Adrenal gland (tissue), 12 donors: Measurements from ENCODE around the gene SPRR2E. TPM values are rescaled to one million over a fixed set of nuclear protein-coding genes. Genes with fewer than 3 reads are reported as not detected.

Source experiments
- DNase-seq, 7 donors: peaks; one replicate each; pipeline ENCODE4 v3.0.0-alpha.2; 2019 to 2020
- H3K27ac ChIP-seq, 5 donors: fragments of 200-600 bp; sonication (generic) in 4 of 5; 1 replicate in 3 of 5; 2 replicates in 2 of 5; pipeline versions ENCODE4 v1.5.1 to v1.8.0; 2016 to 2020; ENCODE audit warnings: mild to moderate bottlenecking in 1 of 5
- H3K27me3 ChIP-seq: fragments of 200-600 bp; 2 replicates; pipeline ENCODE4 v1.8.0; 2021
- H3K36me3 ChIP-seq, 2 donors: fragments of 200-600 bp; replicated peaks in 1 of 2; 1 replicate in 1 of 2; 2 replicates in 1 of 2; pipeline versions ENCODE4 v1.5.1 to v1.8.0; 2018 to 2022
- H3K4me1 ChIP-seq, 2 donors: fragments of 200-600 bp; replicated peaks in 1 of 2; 1 replicate in 1 of 2; 2 replicates in 1 of 2; pipeline versions ENCODE4 v1.5.1 to v1.8.0; 2018 to 2021
- H3K4me3 ChIP-seq, 4 donors: fragments of 200-600 bp; sonication (generic) in 3 of 4; one replicate each; pipeline ENCODE4 v1.5.1; 2016 to 2018
- H3K9me3 ChIP-seq, 3 donors: fragments of 200-600 bp; sonication (generic) in 1 of 3; replicated peaks in 1 of 3; 1 replicate in 2 of 3; 2 replicates in 1 of 3; pipeline versions ENCODE4 v1.5.1 to v1.8.0; 2016 to 2021
- POLR2A ChIP-seq, 2 donors: fragments of 450-650 bp; IDR thresholded peaks; one replicate each; pipeline ENCODE4 v1.6.1; 2017; ENCODE audit warnings: antibody characterized with exemption in 2 of 2, mild to moderate bottlenecking in 2 of 2, moderate library complexity in 1 of 2
- WGBS, 4 donors: extraction: QIAGEN DNeasy Blood & Tissue Kit in 2 of 4; methylation state at CpG; one replicate each; pipeline versions ENCODE4 v1.1.5 to v1.1.7; 2013 to 2017; 5-methylcytosine and 5-hydroxymethylcytosine counted together
- intact Hi-C, 2 donors: fragments of 100-400 bp; cut with DNase I; formaldehyde crosslinking; loops; one replicate each; pipeline versions ENCODE4 v1.14.1 to v1.15.0; 2022 to 2023
- polyA plus RNA-seq, 3 donors: library from polyadenylated mRNA; stranded (reverse); fragments of 200-250 nt in 2 of 3; fragments of 350-450 nt in 1 of 3; fragmentation: Illumina TruSeq in 1 of 3; extraction: RNeasy Lipid Tissue Mini Kit (QIAGEN cat#74804) in 1 of 3; gene quantifications; one replicate each; pipeline ENCODE4 v1.2.3, GENCODE V29; 2013 to 2014
- total RNA-seq, 9 donors: library from RNA; depleted of rRNA in 4 of 9; stranded (reverse); fragments of >200 nt in 4 of 9; fragments of 120-200 nt in 1 of 9; fragmentation: NEBNext Ultra II Directional in 1 of 9; extraction: Animal tissue kit (Norgen Biotek cat#: 25700) in 1 of 9; gene quantifications; one replicate each; pipeline versions ENCODE4 v1.1.0 to v1.2.4, GENCODE V29; 2013 to 2023
- TF ChIP-seq, protein P1 (sequence below), 6 experiments: fragments of 450-650 bp in 4 of 6; fragments of 200-600 bp in 2 of 6; sonication (generic) in 1 of 6; IDR thresholded peaks; 1 replicate in 5 of 6; 2 replicates in 1 of 6; pipeline versions ENCODE4 v1.5.1 to v1.8.0; 2016 to 2021; ENCODE audit warnings: antibody characterized with exemption in 6 of 6, mild to moderate bottlenecking in 2 of 6, moderate library complexity in 1 of 6
- donor health status: healthy with polysubstance abuse.
- donor health status: Bipolar disorder and iron deficiency.
- donor health status: DM: yes; HTN: yes; CAD: no.
- donor health status: DM: no; HTN: no; CAD: no.
- donor health status: DM: no; HTN: no; CAD: no.
- donor health status: DM: yes; HTN: yes; CAD: no.

Gene SPRR2E
- total and polyA plus RNA-seq, 12 donors = 0.54 TPM; not detected in 11

- WGBS, 4 donors = 81 to 89% (median 84%) methylated on average over 5 of the region's 5 CpGs
- Histone ChIP-seq H3K27me3 (no peaks in the 10 kb centered on the region), H3K27ac (no peak overlapping the region), H3K4me1 (no peaks in the 10 kb centered on the region), H3K9me3 (no peaks in the 10 kb centered on the region), H3K36me3 (no peaks in the 10 kb centered on the region), H3K4me3 (no peak overlapping the region)
- TF ChIP-seq, protein P1, sequence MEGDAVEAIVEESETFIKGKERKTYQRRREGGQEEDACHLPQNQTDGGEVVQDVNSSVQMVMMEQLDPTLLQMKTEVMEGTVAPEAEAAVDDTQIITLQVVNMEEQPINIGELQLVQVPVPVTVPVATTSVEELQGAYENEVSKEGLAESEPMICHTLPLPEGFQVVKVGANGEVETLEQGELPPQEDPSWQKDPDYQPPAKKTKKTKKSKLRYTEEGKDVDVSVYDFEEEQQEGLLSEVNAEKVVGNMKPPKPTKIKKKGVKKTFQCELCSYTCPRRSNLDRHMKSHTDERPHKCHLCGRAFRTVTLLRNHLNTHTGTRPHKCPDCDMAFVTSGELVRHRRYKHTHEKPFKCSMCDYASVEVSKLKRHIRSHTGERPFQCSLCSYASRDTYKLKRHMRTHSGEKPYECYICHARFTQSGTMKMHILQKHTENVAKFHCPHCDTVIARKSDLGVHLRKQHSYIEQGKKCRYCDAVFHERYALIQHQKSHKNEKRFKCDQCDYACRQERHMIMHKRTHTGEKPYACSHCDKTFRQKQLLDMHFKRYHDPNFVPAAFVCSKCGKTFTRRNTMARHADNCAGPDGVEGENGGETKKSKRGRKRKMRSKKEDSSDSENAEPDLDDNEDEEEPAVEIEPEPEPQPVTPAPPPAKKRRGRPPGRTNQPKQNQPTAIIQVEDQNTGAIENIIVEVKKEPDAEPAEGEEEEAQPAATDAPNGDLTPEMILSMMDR (IDR thresholded peaks at IDR 0.05) = no peak
- no peak for TF ChIP-seq POLR2A (IDR thresholded peaks at IDR 0.05)
- DNase-seq = no peak
- intact Hi-C loops = no loop called here
Measured at GRCh38 chr1:153100245-153100644, 5.9 kb upstream of the SPRR2E start.

DNA sequence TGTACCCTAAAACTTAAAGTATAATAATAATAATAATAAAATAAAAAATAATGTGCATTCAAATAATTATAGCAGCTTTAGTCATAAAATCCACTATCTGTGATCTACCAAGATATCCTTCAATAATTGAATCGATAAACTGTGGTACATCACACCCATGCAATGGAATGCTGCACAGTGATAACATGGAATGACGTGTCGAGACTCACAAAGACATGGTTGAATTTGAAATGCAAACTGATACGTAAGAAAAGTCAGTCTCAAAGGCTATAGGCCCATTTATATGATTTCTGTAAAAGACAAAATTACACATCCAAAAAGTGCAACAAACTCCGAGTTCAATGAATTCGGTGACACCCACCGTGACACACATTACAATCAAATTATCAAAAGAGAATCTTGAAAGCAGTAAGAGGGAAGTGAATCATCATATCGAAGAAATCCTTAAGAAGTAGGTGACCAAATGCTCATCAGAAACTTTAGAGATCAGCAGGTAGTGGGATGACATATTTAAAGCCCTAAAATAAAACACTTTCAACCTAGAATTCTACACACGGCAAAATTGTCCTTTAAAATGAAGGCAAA is 5.2 kb upstream of the SPRR2E start:
- intact Hi-C loops = no loop called here
- TF ChIP-seq, protein P1 (IDR thresholded peaks at IDR 0.05) = no peak
- no peak for TF ChIP-seq POLR2A (IDR thresholded peaks at IDR 0.05)
- no peaks in the 10 kb centered on the region for H3K9me3 ChIP-seq
- H3K4me3 ChIP-seq = no peak overlapping the region
- DNase-seq = no peak
- no peaks in the 10 kb centered on the region for H3K36me3 ChIP-seq
- H3K27me3 ChIP-seq = no peaks in the 10 kb centered on the region
- 84 to 90% (median 89%) methylated on average over 9 of the region's 9 CpGs for WGBS, 4 donors
- no peaks in the 10 kb centered on the region for H3K4me1 ChIP-seq
- no peak overlapping the region for H3K27ac ChIP-seq

- no peaks in the 10 kb centered on the region for H3K9me3 ChIP-seq
- H3K27ac ChIP-seq = no peak overlapping the region
- no peak for DNase-seq
- H3K27me3 ChIP-seq = no peaks in the 10 kb centered on the region
- no peaks in the 10 kb centered on the region for H3K4me1 ChIP-seq
- H3K36me3 ChIP-seq = no peaks in the 10 kb centered on the region
- no peak overlapping the region for H3K4me3 ChIP-seq
- intact Hi-C loops = no loop called here
- no peak for TF ChIP-seq POLR2A (IDR thresholded peaks at IDR 0.05)
- TF ChIP-seq, protein P1 (IDR thresholded peaks at IDR 0.05) = no peak
Measured at GRCh38 chr1:153095764-153096163, 1.4 kb upstream of the SPRR2E start.

DNA sequence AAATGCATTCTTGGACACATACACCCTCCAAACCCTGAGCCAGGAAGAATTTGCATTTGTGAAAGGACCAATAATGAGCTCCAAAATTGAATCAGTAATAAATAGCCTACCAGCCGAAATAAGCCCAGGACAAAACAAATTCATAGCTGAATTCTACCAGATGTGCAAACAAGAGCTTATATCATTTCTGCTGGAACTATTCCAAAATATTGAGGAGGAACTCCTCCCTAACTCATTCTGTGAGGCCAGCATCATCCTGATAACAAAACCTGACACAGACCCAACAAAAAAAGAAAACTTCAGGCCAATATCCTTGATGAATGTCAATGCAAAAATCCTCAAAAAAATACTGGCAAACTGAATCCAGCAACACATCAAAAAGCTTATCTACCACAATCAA is 6.7 kb downstream of the SPRR2E start:
- H3K36me3 ChIP-seq = no peaks in the 10 kb centered on the region
- DNase-seq = no peak
- no peaks in the 10 kb centered on the region for H3K27me3 ChIP-seq
- H3K4me1 ChIP-seq = no peaks in the 10 kb centered on the region
- intact Hi-C loops = no loop called here
- H3K4me3 ChIP-seq = no peak overlapping the region
- no peaks in the 10 kb centered on the region for H3K9me3 ChIP-seq
- whole genome bisulfite sequencing, 4 donors = 39 to 68% (median 66%) methylated on average over 1 of the region's 1 CpG
- no peak overlapping the region for H3K27ac ChIP-seq
- TF ChIP-seq POLR2A (IDR thresholded peaks at IDR 0.05) = no peak
- TF ChIP-seq, protein P1 (IDR thresholded peaks at IDR 0.05) = no peak
